Measurements from ENCODE around the gene BMPER. TPM values are rescaled to one million over a fixed set of nuclear protein-coding genes. Genes with fewer than 3 reads are reported as not detected.

Gene BMPER
- total RNA-seq, 1 experiment from 2014 or later: not detected

GRCh38 chr7:33968591-33968990 lies 63.3 kb downstream of the BMPER start:
- H3K9me3 ChIP-seq: 0 out of 2 replicates have a peak, but pooled peaks cover 3% of the 10 kb centered on the region
- no peaks in the 10 kb centered on the region for H3K27me3 Mint-ChIP-seq (ENCODE audit: insufficient read depth, unreplicated experiment)
- no peaks in the 10 kb centered on the region for H3K27me3 ChIP-seq (replicated peaks; ENCODE audit: control insufficient read depth, insufficient read depth, low read length)
- H3K4me3 Mint-ChIP-seq (ENCODE audit: unreplicated experiment): no peak overlapping the region
- H3K4me1 Mint-ChIP-seq (ENCODE audit: low read depth, unreplicated experiment): no peaks in the 10 kb centered on the region
- TF ChIP-seq, protein P1, sequence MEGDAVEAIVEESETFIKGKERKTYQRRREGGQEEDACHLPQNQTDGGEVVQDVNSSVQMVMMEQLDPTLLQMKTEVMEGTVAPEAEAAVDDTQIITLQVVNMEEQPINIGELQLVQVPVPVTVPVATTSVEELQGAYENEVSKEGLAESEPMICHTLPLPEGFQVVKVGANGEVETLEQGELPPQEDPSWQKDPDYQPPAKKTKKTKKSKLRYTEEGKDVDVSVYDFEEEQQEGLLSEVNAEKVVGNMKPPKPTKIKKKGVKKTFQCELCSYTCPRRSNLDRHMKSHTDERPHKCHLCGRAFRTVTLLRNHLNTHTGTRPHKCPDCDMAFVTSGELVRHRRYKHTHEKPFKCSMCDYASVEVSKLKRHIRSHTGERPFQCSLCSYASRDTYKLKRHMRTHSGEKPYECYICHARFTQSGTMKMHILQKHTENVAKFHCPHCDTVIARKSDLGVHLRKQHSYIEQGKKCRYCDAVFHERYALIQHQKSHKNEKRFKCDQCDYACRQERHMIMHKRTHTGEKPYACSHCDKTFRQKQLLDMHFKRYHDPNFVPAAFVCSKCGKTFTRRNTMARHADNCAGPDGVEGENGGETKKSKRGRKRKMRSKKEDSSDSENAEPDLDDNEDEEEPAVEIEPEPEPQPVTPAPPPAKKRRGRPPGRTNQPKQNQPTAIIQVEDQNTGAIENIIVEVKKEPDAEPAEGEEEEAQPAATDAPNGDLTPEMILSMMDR (IDR thresholded peaks at IDR 0.05; ENCODE audit: insufficient read depth in 1 of 2, low read depth in 1 of 2, low read length in 1 of 2, severe bottlenecking in 1 of 2, unreplicated experiment in 1 of 2): no peak
- H3K9me3 Mint-ChIP-seq (ENCODE audit: unreplicated experiment): no peaks in the 10 kb centered on the region
- H3K27ac Mint-ChIP-seq (ENCODE audit: unreplicated experiment): no peak overlapping the region
- CTCF ChIA-PET: no interaction called here
- no peaks in the 10 kb centered on the region for H3K36me3 Mint-ChIP-seq (ENCODE audit: insufficient read depth, unreplicated experiment)
- no peak for DNase-seq
- H3K4me3 ChIP-seq (ENCODE audit: low read depth, low read length): no peak overlapping the region
- intact Hi-C loops (cut with micrococcal nuclease; ENCODE audit: unreplicated experiment): no loop called here
- POLR2A ChIA-PET: no interaction called here
- H3K4me1 ChIP-seq: no peaks in the 10 kb centered on the region
- no TSS peak for BruUV-seq (replicated peaks)
- no peaks in the 10 kb centered on the region for H3K36me3 ChIP-seq (ENCODE audit: control insufficient read depth, insufficient read depth, low read length)

GRCh38 chr7:33970536-33970935 lies 65.2 kb downstream of the BMPER start:
- intact Hi-C loops (cut with micrococcal nuclease; ENCODE audit: unreplicated experiment): no loop called here
- H3K27ac Mint-ChIP-seq (ENCODE audit: unreplicated experiment): no peak overlapping the region
- TF ChIP-seq, protein P1 (IDR thresholded peaks at IDR 0.05; ENCODE audit: insufficient read depth in 1 of 2, low read depth in 1 of 2, low read length in 1 of 2, severe bottlenecking in 1 of 2, unreplicated experiment in 1 of 2): no peak
- no peaks in the 10 kb centered on the region for H3K9me3 Mint-ChIP-seq (ENCODE audit: unreplicated experiment)
- POLR2A ChIA-PET: no interaction called here
- Histone ChIP-seq H3K4me1 (no peaks in the 10 kb centered on the region), H3K9me3 (0 out of 2 replicates have a peak, but pooled peaks cover 3% of the 10 kb centered on the region), H3K36me3 (ENCODE audit: control insufficient read depth, insufficient read depth, low read length) (no peaks in the 10 kb centered on the region), H3K4me3 (ENCODE audit: low read depth, low read length) (no peak overlapping the region), H3K27me3 (replicated peaks; ENCODE audit: control insufficient read depth, insufficient read depth, low read length) (no peaks in the 10 kb centered on the region)
- H3K36me3 Mint-ChIP-seq (ENCODE audit: insufficient read depth, unreplicated experiment): no peaks in the 10 kb centered on the region
- no peak for DNase-seq
- no peaks in the 10 kb centered on the region for H3K27me3 Mint-ChIP-seq (ENCODE audit: insufficient read depth, unreplicated experiment)
- H3K4me3 Mint-ChIP-seq (ENCODE audit: unreplicated experiment): no peak overlapping the region
- no TSS peak for BruUV-seq (replicated peaks)
- no peaks in the 10 kb centered on the region for H3K4me1 Mint-ChIP-seq (ENCODE audit: low read depth, unreplicated experiment)
- CTCF ChIA-PET: no interaction called here

DNA sequence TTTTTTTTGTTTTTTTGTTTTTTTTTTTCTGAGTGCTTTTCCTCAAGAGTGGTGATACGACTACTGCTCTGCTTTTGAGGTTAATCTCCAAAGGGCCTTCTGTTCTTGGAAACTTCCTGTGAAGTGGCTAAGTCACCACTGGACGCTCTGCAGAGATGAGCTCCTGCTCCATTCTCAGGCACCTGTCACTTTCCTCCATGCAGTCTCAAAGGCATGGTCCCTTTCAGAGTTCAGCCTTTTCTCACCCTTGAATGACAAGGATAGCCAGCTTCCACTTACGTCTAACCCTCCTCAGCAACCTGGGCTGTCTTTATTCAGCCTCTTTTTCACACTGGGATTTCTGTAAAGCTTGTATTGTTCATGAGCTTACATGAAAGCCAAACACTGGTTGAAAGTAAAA lies 65.8 kb downstream of the BMPER start:
- no peaks in the 10 kb centered on the region for H3K36me3 ChIP-seq (ENCODE audit: control insufficient read depth, insufficient read depth, low read length)
- Mint-ChIP-seq H3K4me3 (ENCODE audit: unreplicated experiment) (no peak overlapping the region), H3K9me3 (ENCODE audit: unreplicated experiment) (no peaks in the 10 kb centered on the region), H3K4me1 (ENCODE audit: low read depth, unreplicated experiment) (no peaks in the 10 kb centered on the region), H3K27me3 (ENCODE audit: insufficient read depth, unreplicated experiment) (no peaks in the 10 kb centered on the region), H3K36me3 (ENCODE audit: insufficient read depth, unreplicated experiment) (no peaks in the 10 kb centered on the region), H3K27ac (ENCODE audit: unreplicated experiment) (no peak overlapping the region)
- intact Hi-C loops (cut with micrococcal nuclease; ENCODE audit: unreplicated experiment): no loop called here
- BruUV-seq (replicated peaks): no TSS peak
- TF ChIP-seq, protein P1 (IDR thresholded peaks at IDR 0.05; ENCODE audit: insufficient read depth in 1 of 2, low read depth in 1 of 2, low read length in 1 of 2, severe bottlenecking in 1 of 2, unreplicated experiment in 1 of 2): no peak
- no peak for DNase-seq
- H3K4me3 ChIP-seq (ENCODE audit: low read depth, low read length): no peak overlapping the region
- no peaks in the 10 kb centered on the region for H3K4me1 ChIP-seq
- ChIA-PET POLR2A (no interaction called here), CTCF (no interaction called here)
- H3K27me3 ChIP-seq (replicated peaks; ENCODE audit: control insufficient read depth, insufficient read depth, low read length): no peaks in the 10 kb centered on the region
- H3K9me3 ChIP-seq: 0 out of 2 replicates have a peak, but pooled peaks cover 3% of the 10 kb centered on the region
